Subcutaneous adipose tissue (tissue), 4 donors: ENCODE results near the gene NRXN3. TPM values are rescaled to one million over a fixed set of nuclear protein-coding genes. Genes with fewer than 3 reads are reported as not detected.

Source experiments
- total RNA-seq, 4 donors: library from RNA; depleted of rRNA; stranded (reverse); fragments of >200 nt; gene quantifications; one replicate each; pipeline ENCODE4 v1.1.0, GENCODE V29; 2016
- TF ChIP-seq, protein P1 (sequence below): fragments of 450-650 bp; IDR thresholded peaks from one replicate; pipeline ENCODE4 v1.5.1; 2016; ENCODE audit warnings: low read depth, mild to moderate bottlenecking, control low read depth, antibody characterized with exemption, moderate library complexity

The NRXN3 gene
- total RNA-seq, 4 donors from 2014 or later, result 0.57 to 2.4 (median 1.1) TPM; not detected in 1

DNA sequence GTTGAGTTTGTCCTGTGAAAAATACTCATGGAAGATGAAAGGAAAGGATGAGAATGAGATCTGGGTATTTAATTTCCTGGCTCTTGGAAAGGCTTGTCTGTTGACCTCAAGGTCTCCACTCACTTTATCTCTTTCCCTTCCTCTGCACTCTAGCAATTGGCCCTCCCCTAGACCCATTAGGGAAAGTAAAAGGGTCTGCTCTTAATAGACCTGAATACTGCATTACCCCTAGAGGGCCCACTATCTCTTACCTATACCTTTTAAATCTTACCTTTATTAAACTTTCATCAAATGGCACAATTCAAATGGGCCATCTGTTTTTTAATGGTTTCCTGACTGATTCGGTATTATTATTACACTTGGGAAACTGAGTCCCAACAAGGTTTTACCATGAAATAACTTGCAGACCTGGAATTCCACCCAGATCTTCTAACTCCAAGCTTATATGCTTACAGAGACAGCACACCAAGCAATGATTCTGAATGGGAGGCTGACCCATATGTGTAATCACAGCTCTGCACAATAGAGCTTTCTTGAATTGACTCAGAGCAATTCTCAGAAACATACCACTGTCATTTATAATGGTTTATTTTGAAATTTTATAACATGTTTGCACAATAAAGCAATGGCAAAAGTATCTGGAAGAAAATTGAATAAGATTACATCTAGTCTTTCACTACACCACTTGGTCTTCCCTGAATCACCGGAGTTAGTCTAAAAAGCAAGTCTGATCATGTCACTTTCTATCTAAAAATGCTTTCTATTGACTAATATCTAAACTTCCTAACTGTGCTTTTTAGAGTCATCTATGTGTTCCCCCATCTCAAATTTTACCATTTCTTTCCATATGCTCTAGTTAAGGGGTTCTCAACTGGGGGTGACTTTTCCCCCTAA lies 618.5 kb downstream of the NRXN3 start:
- TF ChIP-seq, protein P1, sequence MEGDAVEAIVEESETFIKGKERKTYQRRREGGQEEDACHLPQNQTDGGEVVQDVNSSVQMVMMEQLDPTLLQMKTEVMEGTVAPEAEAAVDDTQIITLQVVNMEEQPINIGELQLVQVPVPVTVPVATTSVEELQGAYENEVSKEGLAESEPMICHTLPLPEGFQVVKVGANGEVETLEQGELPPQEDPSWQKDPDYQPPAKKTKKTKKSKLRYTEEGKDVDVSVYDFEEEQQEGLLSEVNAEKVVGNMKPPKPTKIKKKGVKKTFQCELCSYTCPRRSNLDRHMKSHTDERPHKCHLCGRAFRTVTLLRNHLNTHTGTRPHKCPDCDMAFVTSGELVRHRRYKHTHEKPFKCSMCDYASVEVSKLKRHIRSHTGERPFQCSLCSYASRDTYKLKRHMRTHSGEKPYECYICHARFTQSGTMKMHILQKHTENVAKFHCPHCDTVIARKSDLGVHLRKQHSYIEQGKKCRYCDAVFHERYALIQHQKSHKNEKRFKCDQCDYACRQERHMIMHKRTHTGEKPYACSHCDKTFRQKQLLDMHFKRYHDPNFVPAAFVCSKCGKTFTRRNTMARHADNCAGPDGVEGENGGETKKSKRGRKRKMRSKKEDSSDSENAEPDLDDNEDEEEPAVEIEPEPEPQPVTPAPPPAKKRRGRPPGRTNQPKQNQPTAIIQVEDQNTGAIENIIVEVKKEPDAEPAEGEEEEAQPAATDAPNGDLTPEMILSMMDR, result no peak

DNA sequence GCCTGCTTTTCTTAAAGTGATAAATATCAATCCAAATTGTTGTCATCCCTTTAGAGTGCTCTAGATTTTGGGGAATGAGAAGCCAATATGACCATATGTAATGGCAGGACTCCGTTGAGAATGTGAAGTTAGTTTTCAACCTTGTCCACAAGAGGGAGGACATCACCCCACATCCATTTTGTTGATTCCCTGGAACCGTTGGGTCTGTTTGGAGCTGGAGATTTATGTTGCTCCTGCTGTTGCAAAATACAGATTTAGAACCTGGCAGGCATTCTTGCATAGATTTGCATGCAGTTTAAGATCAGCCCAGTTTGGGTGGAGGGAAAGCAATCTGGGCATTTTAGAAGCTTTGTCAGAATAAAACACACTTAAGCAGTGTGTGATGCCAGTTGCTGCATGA lies 620.1 kb downstream of the NRXN3 start:
- TF ChIP-seq, protein P1, result no peak

DNA sequence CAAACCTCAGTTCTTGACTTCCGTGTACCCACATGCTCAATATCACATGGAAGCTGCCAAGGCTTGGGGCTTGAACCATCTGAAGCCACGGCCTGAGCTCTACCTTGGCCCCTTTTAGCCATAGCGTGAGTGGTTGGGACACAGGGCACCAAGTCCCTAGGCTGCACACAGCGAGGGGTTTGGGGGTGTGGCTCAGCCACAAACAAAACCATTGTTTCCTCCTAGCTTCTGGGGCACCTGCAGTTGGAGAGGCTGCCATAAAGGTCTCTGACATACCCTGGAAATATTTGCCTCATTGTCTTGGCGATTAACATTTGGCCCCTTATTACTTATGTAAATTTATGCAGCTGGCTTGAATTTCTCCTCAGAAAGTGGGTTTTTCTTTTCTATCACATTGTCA lies 628.6 kb downstream of the NRXN3 start:
- TF ChIP-seq, protein P1, result no peak

DNA sequence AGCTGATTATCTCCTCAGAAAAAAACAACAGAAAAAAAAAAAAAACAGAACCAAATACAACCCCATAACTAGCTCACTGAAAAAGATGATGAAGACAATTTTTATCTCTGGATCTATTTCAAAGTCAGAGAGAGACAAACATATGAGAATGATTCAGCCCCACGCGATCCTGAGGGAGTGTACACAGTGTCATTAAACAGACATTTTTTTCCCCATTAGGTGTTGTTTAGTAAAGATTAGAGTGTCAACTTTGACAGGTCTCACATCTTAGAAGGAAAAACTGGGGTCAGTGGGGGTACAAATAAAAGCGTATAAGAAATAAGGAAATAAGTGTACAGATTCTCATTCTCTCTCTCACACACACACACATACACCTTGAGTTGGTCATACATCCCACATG lies 635.4 kb downstream of the NRXN3 start:
- TF ChIP-seq, protein P1, result no peak

DNA sequence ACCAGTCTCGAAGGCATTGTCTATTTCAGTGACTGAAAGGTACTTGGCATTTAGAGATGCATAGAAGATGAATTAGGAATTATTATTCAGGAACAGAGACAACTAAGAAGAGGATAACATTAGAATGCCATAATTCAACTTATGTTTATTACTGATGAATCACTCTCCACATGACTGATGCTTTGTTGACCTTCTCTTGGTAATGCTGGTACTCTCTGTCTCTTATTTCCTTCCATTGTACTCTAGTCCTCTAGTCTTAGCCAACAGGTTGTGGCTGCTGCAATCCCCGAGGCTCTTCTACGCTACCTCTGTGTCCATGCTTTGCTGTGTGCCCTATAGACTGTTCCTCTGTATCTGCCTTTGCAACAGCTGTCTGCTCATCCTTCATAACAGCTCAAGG lies 652.9 kb downstream of the NRXN3 start:
- TF ChIP-seq, protein P1, result no peak

DNA sequence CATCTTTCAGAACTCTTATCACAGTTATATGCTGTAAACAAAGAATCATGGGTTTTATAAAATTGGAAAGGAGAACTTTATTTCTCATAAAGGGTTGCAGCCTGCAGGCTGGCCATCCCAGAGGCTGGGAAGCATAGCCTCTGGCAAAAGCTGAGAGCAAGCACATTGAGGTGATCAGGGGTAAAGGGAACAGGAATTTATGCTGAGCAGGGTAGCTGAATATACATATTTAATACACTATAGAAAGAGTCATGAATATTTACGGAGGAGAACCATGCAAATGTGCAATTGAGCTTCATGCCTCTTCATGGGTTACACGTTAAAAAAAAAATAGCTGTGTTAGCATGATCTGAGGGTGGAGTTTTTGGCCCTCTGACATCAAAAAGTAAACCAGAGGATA lies 653.3 kb downstream of the NRXN3 start:
- TF ChIP-seq, protein P1, result no peak

DNA sequence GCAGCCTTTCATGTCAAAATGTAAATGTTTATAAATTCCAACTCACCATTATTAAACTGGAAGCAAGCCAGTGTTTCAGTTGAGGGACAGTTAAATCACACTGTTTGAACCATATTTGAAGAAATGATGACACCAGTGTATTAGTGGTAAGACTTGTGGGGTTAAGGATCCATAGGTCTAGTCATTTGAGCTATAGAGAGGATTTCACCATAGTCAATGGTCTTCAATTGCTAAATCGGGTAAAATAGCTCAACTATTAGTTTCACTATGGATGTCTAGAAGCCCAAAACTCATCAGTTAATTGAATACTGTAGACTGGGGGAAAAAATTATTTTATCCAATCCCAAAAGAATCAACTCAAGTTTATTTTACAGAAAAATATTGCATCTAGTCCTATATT lies 659.1 kb downstream of the NRXN3 start:
- TF ChIP-seq, protein P1, result no peak
